M059J (cell line): ENCODE data around the gene MGA. TPM values are rescaled to one million over a fixed set of nuclear protein-coding genes. Genes with fewer than 3 reads are reported as not detected.

ENCODE experiments used
- DNase-seq: peaks from one replicate; pipeline ENCODE4 v3.0.0-alpha.2; 2012; ENCODE audit warnings: low read depth
- total RNA-seq: library from RNA; depleted of rRNA; stranded (reverse); fragments of >200 nt; shearing (Covaris generic); gene quantifications from 2 replicates; pipeline ENCODE4 v1.2.3, GENCODE V29; 2014; rRNA removed

The MGA gene
- total RNA-seq, 1 experiment from 2014 or later, result 26.7 TPM

DNA sequence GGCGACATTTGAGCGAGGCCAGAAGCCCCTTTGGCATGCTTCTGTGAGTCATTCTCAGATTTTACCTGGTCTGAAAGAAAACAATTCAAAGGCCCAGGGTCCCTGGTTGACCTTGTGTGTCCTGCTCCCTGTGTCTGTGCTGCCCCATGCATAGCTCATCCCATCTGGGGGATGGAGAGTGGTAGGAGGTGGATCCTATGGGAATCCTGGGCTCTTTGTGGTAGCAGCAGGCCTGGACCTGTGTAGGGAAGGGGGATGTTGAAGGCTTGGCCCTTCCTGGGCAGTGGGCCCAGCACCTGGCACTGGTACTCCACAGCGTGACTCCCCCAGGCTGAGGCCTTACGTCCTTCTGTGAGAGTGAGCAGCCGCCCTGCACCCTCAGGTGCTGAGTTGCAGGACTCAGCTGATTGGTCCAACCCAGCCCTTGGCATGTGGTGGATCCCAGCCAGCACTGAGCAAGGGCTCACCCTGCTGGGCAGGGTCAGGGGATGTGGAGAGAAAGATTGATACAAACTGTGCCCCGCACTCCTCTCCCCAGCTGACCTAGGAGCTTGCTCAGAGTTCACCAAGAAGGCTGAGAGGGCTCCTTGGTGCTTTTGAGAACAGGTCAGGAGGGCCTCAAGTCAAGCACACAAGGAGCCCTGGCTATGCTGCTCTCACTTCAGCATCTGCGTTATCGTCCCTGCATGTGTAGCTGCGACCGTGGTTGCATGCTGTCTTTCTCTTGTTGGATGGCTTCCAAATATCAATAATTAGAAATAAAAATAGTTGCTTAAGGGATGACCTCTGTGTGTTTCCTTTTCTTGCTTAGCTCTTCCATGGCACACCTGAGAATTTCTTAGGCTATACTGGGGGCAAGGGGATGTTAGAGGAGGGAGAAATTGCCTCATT lies 146.3 kb downstream of the MGA start:
- peak; percentile 56 for DNase-seq

DNA sequence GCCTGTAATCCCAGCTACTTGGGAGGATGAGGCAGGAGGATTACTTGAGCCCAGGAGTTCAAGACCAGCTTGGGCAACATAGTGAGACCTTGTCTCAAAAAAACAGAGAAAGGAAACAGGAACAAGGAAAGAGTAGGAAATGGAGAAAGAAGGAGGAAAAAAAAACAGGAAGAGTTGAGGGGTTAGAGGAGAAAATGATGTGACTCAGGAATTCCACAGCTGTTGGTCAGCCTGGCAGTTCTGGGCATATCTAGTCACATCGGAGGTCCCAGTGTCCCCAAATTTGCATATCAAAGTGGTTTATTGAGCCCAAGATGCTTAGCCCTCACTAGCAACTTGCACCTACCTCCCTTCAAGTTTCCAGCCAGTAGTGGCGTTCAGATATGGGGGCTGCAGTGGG lies 148.9 kb downstream of the MGA start:
- DNase-seq, result peak; percentile 75

DNA sequence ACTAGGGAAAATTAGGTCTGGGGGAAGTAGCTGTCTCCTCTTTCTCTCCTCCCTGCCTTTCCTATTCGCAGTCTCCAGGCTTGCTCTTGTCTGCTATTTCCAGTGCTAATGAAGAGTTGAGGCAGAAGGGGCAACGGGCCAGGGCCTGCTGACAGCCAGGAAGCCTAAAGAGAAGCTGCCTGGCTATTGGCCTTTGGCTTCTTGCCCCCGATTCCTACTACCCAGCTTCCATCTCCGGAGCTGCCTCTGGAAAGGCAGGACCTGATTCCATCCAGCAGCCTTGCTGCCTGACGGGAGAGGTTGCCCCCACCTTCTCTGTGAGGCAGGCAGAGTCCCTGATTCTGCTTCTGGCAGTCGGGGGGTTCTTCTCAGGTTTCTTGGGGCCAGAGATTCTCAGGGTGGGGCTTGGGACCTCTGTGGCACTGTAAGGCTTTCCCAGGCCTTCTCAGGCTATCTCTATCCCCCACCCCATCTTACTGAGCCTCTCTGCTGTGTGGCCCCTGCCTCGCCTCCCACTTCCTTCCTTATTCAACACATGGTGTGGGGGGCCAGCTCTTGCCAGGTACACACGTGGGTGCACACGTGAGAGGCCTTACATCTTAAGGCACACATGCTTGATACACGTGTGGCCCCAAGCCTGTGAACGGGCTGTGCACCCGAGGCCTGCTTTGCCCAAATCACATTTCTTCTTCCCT lies 149.5 kb downstream of the MGA start:
- DNase-seq, result no peak

DNA sequence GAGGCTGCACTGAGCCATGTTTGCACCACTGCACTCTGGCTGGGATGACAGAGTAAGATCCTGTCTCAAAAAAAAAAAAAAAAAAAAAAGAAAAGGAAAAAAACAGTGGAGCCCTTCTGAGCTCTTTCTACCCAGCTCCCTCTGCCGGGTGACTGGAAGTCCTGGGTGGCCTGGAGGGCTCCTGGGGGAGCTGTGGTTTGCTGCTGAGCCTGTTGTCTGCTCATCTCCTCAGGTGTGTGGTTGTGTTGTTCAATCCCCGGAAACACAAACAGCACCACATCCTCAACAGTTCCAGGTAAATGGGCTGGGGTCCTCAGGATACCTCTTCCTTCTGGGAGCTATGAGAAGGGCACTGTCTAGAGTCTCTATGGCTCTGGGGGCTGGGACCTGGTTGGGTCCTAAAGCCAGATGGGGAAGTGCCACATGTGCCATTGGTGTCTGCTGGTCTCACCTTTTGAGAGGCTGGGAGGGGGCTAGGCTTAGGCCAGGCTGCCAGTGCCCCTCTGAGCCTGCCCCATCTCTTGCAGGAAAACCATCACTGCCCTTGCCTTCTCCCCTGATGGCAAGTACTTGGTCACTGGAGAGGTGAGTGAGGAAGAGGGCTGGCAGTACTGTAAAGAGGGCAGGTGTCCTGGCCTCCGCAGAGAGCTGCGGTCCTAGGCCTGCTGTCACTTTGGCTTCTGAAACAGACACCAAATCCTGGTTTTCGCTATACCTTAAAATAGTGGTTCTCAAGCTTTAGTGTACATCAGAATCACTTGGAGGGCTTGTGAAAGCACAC lies 150.6 kb downstream of the MGA start:
- no peak for DNase-seq

DNA sequence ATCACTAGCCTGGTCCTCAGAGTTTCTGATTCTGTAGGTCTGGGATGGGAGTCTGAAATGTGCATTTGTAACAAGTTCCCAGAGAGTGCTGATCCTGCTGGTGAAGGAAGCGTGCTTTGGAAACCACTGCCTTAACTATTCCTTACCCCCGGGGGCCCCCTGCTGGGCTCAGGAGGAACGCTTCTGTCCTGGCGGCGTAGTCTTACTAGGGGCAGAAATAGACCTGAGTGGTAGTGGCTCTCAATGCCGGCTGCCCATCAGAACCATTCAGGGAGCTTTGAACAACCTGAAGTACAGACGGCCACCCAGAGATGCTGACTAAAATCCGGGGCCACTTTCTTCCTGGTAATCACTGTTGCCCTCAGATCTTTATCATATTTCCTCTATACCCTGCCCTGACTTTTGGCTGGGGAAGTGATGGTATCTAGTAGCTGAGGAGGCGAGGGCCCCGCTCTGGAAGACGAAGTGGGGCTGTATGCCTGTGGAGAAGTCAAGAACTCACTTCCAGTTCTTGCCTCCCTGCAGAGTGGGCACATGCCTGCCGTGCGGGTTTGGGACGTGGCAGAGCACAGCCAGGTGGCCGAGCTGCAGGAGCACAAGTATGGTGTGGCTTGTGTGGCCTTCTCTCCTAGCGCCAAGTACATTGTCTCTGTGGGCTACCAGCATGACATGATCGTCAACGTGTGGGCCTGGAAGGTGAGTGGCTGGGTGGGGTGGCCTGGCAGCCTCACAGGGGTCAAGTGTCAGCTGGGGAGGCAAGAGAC lies 151.4 kb downstream of the MGA start:
- peak; percentile 78 for DNase-seq

DNA sequence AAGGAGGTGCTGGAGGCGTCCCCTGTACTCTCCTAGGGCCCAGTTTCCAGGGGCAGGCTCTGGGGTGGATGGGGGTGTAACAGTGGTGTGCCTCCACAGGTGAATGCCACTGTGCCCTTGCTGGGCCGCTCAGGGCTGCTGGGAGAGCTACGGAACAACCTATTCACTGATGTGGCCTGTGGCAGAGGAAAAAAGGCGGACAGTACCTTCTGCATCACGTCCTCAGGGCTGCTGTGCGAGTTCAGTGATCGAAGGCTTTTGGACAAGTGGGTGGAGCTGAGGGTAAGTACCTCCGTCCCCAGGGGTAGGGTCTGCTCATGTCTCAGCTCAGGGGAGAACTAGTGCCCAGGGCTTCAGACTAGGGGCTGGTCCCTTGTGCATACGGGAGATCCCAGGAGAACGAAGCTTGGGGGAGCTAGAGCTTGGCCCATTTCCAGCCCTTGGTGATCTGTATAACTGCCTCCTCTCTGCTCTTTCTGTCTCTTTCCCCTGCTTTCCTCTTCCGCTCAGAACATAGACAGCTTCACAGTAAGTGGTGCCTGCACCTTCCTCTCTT lies 152.7 kb downstream of the MGA start:
- no peak for DNase-seq

DNA sequence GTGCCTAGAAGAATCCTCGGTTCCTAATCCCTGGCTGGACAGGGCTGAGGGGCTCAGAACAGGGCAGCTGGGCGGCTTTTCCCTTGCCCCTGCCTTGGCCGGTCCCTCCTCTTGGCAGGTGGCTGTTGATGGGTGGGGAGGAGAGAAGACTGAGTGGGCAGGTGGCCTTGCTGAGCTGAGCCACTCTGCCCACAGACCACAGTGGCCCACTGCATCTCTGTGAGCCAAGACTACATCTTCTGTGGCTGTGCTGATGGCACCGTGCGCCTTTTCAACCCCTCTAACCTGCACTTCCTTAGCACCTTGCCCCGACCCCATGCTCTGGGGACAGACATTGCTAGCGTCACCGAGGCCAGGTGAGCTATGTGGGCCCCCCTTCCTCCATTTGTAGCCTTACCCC lies 153.2 kb downstream of the MGA start:
- DNase-seq, result no peak

DNA sequence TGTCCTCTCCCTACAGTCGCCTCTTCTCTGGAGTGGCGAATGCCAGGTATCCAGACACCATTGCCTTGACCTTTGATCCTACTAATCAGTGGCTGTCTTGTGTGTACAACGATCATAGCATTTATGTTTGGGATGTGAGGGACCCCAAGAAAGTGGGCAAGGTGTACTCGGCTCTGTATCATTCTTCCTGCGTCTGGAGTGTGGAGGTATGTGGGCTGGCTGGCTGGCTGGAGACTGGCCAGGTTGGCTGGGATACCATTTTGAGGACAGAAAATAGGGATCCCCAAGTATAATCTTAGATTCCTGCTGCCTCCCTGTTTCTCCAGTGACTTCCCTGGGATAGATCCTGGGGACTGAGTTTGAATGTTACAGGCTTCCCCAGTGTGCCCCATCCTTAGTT lies 154.3 kb downstream of the MGA start:
- DNase-seq, result no peak

DNA sequence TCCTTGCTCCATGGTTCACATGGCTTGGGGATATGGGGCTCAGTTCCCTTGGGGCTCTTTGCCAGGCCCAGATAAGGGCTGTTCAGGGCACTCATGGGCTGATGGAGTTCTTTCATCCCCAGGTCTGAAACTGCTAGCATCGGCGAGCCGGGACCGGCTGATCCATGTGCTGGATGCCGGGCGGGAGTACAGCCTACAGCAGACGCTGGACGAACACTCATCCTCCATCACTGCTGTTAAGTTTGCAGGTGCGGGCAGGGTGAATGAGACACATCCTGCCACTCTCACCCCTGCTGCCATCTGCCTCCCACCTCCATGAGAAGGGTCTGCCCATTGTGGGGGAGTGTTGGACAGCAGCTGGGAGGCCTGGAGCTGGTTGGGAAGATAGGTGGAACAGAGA lies 156.6 kb downstream of the MGA start:
- DNase-seq, result no peak

DNA sequence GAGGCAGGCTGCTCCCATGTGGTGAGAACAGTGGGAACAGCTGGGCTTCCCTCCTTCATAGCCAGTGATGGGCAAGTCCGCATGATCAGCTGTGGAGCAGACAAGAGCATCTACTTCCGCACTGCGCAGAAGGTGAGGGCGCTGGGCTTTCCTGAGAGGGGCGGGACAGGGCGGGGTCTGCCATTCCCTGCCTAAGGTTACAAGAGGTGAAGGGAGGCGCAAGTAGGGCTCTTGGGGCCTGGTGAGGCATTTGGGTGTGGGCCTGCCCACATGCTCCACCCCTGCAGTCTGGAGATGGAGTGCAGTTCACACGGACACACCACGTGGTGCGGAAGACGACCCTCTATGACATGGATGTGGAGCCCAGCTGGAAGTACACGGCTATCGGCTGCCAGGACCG lies 157.1 kb downstream of the MGA start:
- DNase-seq, result no peak

DNA sequence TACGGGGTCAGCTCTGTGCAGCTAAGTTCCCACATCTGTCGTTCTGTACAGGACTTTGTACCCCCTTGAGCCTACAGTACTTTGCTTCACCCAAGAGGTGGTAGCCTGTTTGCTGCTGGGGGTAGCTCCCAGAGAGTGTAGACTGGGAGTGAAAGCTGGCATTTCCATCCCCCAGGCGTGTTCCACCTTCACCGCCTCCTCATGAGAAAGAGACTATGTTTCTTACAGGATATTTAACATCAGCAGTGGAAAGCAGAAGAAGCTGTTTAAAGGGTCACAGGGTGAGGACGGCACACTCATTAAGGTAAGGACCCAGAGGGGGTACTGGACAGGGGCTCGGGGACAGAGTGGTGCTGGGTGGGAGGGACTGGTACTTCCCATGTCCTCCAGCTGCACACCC lies 157.6 kb downstream of the MGA start:
- no peak for DNase-seq

DNA sequence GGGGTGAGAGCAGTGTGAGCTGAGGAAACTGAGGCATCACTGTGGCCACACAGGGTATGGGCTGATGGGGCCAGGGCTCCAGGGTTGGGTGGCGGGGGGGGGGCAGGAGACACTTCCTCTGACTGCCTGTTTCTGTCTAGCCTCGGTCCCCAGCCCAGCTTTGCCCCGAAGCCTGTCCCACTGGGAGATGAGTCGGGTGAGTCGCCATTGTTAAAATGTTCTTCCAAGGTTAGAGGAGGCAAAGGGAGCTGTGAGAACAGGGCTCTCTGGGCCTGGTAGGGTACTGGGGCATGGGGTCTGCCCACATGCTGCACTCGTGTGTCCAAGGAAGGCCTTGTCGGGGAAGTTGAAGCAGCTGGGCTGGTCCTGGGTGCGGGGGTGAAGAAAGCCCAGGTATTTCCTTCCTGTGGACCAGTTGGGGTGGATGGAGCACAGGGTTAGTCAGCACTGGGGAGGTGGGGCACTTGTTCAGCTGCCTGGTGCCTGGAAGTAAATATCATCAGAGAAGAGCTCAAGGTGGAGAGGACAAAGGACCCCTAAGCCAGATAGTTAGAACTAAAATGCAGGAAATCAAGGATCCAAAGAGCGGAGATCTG lies 159.3 kb downstream of the MGA start:
- no peak for DNase-seq

DNA sequence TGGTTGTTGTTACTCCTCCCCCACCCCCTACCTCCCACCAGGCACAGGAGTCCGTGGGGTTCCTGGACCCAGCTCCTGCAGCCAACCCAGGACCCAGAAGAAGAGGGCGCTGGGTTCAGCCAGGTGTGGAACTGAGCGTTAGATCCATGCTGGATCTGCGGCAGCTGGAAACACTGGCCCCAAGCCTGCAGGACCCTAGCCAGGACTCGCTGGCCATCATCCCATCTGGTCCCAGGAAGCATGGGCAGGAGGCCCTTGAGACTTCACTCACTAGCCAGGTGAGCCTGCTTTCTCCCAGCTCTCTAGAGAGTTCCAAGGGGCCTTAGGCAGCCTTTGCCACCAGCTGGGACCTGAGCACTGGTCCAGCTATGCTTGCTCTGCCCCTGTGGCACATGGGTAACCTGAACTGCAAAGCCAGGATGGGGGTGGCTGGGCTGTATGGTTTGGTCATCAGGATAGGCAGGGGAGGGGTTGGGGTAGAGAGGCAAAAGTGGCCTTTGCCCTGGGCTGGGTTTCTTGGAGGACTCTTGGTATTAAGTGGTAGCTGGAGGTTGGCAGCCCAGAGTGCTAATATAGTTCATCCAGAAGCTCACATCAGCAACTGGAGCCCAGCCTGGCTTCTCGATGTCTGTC lies 160.7 kb downstream of the MGA start:
- no peak for DNase-seq

DNA sequence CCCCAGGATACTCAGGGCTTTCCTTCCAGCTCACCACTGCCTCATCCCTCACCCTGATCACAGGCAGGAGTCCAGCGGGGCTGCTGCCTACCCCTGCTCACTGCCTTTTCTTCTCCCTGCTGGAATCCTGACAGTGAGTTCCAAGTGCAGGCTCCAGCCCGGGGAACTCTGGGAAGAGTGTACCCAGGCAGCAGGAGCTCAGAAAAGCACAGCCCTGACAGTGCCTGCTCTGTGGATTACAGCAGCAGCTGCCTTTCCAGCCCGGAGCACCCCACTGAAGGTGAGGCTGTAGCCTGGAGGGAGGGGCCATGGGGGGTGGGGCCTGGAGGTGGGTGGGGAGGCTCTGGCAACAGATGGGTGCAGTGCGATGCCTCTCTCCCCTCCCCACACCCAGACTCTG lies 161.6 kb downstream of the MGA start:
- DNase-seq, result no peak

DNA sequence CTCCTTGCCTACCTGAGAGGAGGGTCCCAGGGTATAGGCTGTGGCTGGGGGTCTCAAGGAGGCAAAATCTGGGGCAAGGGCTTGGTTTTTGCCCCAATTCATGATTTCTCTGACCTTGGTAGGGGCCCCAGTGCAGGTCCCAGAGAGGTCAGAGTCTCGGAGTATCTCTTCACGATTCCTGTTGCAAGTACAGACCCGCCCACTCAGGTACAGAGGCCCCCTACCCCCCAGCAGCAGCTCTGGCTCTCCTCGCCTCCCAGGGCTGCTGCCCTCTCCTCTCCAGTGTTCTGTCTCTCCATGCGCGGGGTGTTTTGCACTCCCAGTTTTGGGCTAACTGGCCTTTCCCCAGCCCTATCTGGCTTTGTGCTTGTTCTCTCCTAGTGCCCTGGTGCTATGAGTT lies 162.3 kb downstream of the MGA start:
- DNase-seq, result no peak

Other genes with a start within 250 kb of the MGA start
- 29.8 and 40.8 TPM in 2 replicates for gene RTF1, start 243.3 kb upstream of the MGA start, total RNA-seq
- 3.7 and 6.1 TPM in 2 replicates for gene ITPKA, start 166.5 kb upstream of the MGA start, total RNA-seq
- not detected in 2 replicates for gene LTK, start 146.6 kb upstream of the MGA start, total RNA-seq
- gene RPAP1, start 116.1 kb upstream of the MGA start, total RNA-seq, result 15.9 and 23.6 TPM in 2 replicates
- gene TYRO3, start 101.2 kb upstream of the MGA start, total RNA-seq, result 5.3 and 8.7 TPM in 2 replicates
- 8.4 and 11.8 TPM in 2 replicates for gene MAPKBP1, start 114.1 kb downstream of the MGA start, total RNA-seq
- gene JMJD7, start 167.7 kb downstream of the MGA start, total RNA-seq, result 7.9 and 11.4 TPM in 2 replicates
- 0.84 TPM in 1 of 2 replicates, not detected in the other for gene PLA2G4B, start 178.4 kb downstream of the MGA start, total RNA-seq
- gene SPTBN5, start 233.6 kb downstream of the MGA start, total RNA-seq, result under 0.01 TPM in 1 of 2 replicates, not detected in the other